Mesendoderm (in vitro differentiated cells): ENCODE results near the gene SRXN1.

Source experiments
- DNase-seq: peaks from one replicate; pipeline ENCODE4 v3.0.0; 2013
- H2AK5ac ChIP-seq: 2 replicates; pipeline ENCODE4 v1.6.1; 2013; ENCODE audit warnings: low read length, inconsistent platforms
- H2BK120ac ChIP-seq: 2 replicates; pipeline ENCODE4 v1.6.1; 2013; ENCODE audit warnings: low read depth, mild to moderate bottlenecking, low read length, moderate library complexity, mixed read lengths
- H2BK15ac ChIP-seq: replicated peaks from 2 replicates; pipeline ENCODE4 v1.6.1; 2013; ENCODE audit warnings: low read depth, mild to moderate bottlenecking, moderate library complexity
- H2BK5ac ChIP-seq: 2 replicates; pipeline ENCODE4 v1.6.1; 2013; ENCODE audit warnings: low read length, inconsistent platforms
- H3K18ac ChIP-seq: 2 replicates; pipeline ENCODE4 v1.6.1; 2013; ENCODE audit warnings: mild to moderate bottlenecking, low read length, mixed read lengths
- H3K23ac ChIP-seq: one replicate; pipeline ENCODE4 v1.6.1; 2013; ENCODE audit warnings: low read length
- H3K27ac ChIP-seq: 2 replicates; pipeline ENCODE4 v1.5.1; 2013; ENCODE audit warnings: low read depth, mild to moderate bottlenecking, inconsistent platforms, low read length, moderate library complexity
- H3K27me3 ChIP-seq: 2 replicates; pipeline ENCODE4 v1.6.1; 2013; ENCODE audit warnings: low read length, control low read depth, mild to moderate bottlenecking, inconsistent platforms; ENCODE audit not compliant: insufficient read depth, poor library complexity
- H3K36me3 ChIP-seq: 2 replicates; pipeline ENCODE4 v1.6.1; 2013; ENCODE audit warnings: low read length, inconsistent platforms; ENCODE audit not compliant: control insufficient read depth, insufficient read depth
- H3K4ac ChIP-seq: one replicate; pipeline ENCODE4 v1.6.1; 2013; ENCODE audit warnings: low read depth, mild to moderate bottlenecking, low read length, moderate library complexity
- H3K4me1 ChIP-seq: 2 replicates; pipeline ENCODE4 v1.6.1; 2013; ENCODE audit warnings: low read depth, low read length, inconsistent platforms; ENCODE audit not compliant: control insufficient read depth
- H3K4me2 ChIP-seq: 2 replicates; pipeline ENCODE4 v1.6.1; 2013; ENCODE audit warnings: low read length
- H3K4me3 ChIP-seq: 2 replicates; pipeline ENCODE4 v1.5.1; 2013; ENCODE audit warnings: mild to moderate bottlenecking, low read length
- H3K56ac ChIP-seq: one replicate; pipeline ENCODE4 v1.6.1; 2013; ENCODE audit warnings: low read length
- H3K79me1 ChIP-seq: 2 replicates; pipeline ENCODE4 v1.6.1; 2013; ENCODE audit warnings: low read length, inconsistent platforms
- H3K79me2 ChIP-seq: 2 replicates; pipeline ENCODE4 v1.6.1; 2013; ENCODE audit warnings: mild to moderate bottlenecking, low read length; ENCODE audit not compliant: control insufficient read depth, insufficient read depth
- H3K9ac ChIP-seq: 2 replicates; pipeline ENCODE4 v1.6.1; 2013; ENCODE audit warnings: low read length, inconsistent platforms
- H4K5ac ChIP-seq: one replicate; pipeline ENCODE4 v1.6.1; 2013; ENCODE audit warnings: low read length
- H4K8ac ChIP-seq: one replicate; pipeline ENCODE4 v1.6.1; 2013; ENCODE audit warnings: low read depth, mild to moderate bottlenecking, control low read depth, low read length, moderate library complexity
- WGBS: extraction: QIAGEN DNeasy Blood & Tissue Kit; methylation state at CpG from one replicate; pipeline ENCODE4 v1.1.7; 2013; ENCODE audit warnings: low lambda C conversion rate, missing lambda C conversion rate; ENCODE audit not compliant: insufficient coverage; ENCODE audit errors: extremely low coverage; 5-methylcytosine and 5-hydroxymethylcytosine counted together

Gene SRXN1

DNA sequence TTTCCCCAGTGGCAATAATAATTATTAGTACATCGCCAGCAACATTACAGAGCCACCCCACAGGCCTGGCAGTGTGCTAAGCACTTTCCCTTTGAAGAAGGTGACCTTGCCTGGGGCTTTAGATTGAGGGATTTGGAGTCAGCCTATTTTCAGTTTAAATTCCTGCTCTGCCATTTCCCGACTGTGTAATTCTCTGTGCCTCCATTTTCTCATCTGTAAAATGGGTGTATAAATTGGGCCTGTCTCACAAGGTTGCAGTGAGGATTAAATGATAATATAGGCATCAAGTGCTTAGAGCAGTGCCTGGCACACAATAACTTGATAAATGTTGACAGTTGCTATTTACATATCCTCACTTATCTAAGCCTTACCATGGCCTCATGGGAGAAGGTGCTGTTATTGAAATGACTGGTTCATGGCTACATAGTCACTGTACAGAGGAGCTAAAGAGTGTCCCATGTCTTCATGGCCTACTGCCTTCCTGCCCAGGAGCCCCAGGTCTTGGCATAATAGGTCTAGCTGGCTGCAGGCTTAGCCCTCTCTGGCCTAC lies 27.7 kb upstream of the SRXN1 start:
- no peak overlapping the region for H3K4me2 ChIP-seq
- H3K27me3 ChIP-seq, result peaks cover 7% of the 10 kb centered on the region
- H2BK120ac ChIP-seq, result no peak overlapping the region
- H4K8ac ChIP-seq, result no peak overlapping the region
- H3K79me1 ChIP-seq, result no peaks in the 10 kb centered on the region
- H3K79me2 ChIP-seq, result no peaks in the 10 kb centered on the region
- no CpG with 5 or more reads among the region's 2 CpGs for WGBS
- H3K27ac ChIP-seq, result no peak overlapping the region
- H3K36me3 ChIP-seq, result no peaks in the 10 kb centered on the region
- H3K56ac ChIP-seq, result no peak overlapping the region
- H3K4me3 ChIP-seq, result no peak overlapping the region
- no peak overlapping the region for H2AK5ac ChIP-seq
- no peak overlapping the region for H3K18ac ChIP-seq
- no peak for DNase-seq
- no peak overlapping the region for H3K4ac ChIP-seq
- H3K23ac ChIP-seq, result no peak overlapping the region
- H3K9ac ChIP-seq, result no peak overlapping the region
- peaks cover 3% of the 10 kb centered on the region for H3K4me1 ChIP-seq
- no peak overlapping the region for H4K5ac ChIP-seq
- no peak overlapping the region for H2BK5ac ChIP-seq
- no peak overlapping the region for H2BK15ac ChIP-seq

DNA sequence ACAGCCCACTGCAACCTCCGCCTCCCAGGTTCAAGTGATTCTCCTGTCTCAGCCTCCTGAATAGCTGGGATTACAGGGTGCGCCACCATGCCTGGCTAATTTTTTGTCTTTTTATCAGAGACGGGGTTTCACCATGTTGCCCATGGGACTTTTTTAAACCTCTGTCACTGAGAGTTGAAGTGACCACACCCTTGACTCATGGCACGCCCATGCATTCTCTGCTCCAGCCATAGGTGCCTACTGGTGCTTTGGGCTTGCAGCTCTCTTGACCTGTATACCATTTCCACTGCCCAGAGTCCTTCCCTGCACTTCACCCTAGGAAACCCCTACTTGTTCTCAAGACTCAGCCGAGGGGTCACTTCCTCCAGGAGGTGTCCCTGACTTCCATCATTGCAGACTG lies 25.0 kb upstream of the SRXN1 start:
- Histone ChIP-seq H3K9ac (no peak overlapping the region), H3K4me1 (peaks cover 3% of the 10 kb centered on the region), H3K27ac (no peak overlapping the region), H3K36me3 (no peaks in the 10 kb centered on the region), H2BK15ac (no peak overlapping the region), H3K4me2 (no peak overlapping the region), H2BK120ac (no peak overlapping the region), H3K23ac (no peak overlapping the region), H2AK5ac (no peak overlapping the region), H3K79me1 (no peaks in the 10 kb centered on the region), H3K4ac (no peak overlapping the region), H3K79me2 (no peaks in the 10 kb centered on the region), H3K56ac (no peak overlapping the region), H2BK5ac (no peak overlapping the region), H3K18ac (no peak overlapping the region), H4K8ac (no peak overlapping the region), H3K27me3 (peaks cover 7% of the 10 kb centered on the region), H3K4me3 (no peak overlapping the region), H4K5ac (no peak overlapping the region)
- WGBS, result no CpG with 5 or more reads among the region's 5 CpGs
- no peak for DNase-seq

DNA sequence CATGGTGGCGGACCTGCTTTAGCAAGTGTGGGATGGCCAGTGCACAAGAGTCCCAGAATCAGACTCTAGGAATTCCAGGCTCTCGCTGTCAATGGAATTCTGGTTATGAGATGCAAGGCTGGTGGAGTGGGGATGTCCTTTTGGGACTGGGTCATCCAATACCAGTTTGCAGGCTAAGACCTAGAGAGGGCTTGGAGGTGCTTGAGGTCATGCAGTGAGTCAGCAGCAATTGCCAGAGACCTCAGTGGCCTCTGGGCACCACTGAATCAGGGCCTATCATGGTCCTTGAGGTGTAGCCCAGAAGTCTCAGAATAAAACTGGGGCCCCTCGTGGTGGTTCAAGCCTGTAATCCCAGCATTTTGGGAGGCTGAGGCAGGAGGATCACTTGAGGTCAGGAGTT lies 24.0 kb upstream of the SRXN1 start:
- no peaks in the 10 kb centered on the region for H3K79me1 ChIP-seq
- H2BK15ac ChIP-seq, result no peak overlapping the region
- DNase-seq, result no peak
- H3K79me2 ChIP-seq, result no peaks in the 10 kb centered on the region
- no peak overlapping the region for H3K4me2 ChIP-seq
- H4K8ac ChIP-seq, result no peak overlapping the region
- no peaks in the 10 kb centered on the region for H3K36me3 ChIP-seq
- peaks cover 3% of the 10 kb centered on the region for H3K4me1 ChIP-seq
- no peak overlapping the region for H3K4me3 ChIP-seq
- H2AK5ac ChIP-seq, result no peak overlapping the region
- H3K4ac ChIP-seq, result no peak overlapping the region
- no CpG with 5 or more reads among the region's 3 CpGs for WGBS
- H3K18ac ChIP-seq, result no peak overlapping the region
- no peak overlapping the region for H3K23ac ChIP-seq
- no peak overlapping the region for H3K9ac ChIP-seq
- H2BK120ac ChIP-seq, result no peak overlapping the region
- no peak overlapping the region for H3K27ac ChIP-seq
- H4K5ac ChIP-seq, result no peak overlapping the region
- H2BK5ac ChIP-seq, result no peak overlapping the region
- H3K27me3 ChIP-seq, result peaks cover 7% of the 10 kb centered on the region
- no peak overlapping the region for H3K56ac ChIP-seq

DNA sequence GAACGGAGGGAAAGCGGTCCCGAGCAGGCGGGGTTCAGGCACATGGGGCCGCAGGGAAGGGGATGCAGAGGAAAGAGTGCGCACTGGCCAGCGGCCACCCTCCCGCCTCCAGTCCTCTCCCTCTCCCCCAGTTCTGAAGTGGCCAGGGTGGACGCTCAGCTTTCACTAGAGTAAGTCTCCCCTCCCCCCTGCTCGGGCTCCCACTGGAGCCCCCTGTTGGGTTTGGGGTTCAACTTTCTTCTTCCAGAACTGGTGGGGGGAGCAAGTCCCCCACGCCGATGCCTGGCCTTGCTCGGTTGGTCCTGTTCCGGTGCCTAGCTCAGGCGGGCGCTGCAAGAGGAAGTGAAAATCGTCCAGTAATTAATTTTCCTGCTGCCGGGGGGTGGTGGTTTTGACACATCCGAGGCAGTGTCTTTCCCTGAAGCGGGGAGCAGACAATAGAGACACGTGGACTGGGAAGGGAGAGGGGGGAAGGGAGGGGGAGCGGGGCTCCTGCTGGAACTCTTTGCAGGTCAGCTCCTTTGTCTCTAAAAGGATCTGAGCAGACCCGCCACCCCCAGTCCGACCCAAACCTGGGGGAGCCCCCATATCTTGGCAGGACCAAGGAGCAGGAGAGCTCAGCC lies 23.4 kb upstream of the SRXN1 start:
- H2BK5ac ChIP-seq, result no peak overlapping the region
- H3K4ac ChIP-seq, result no peak overlapping the region
- H2AK5ac ChIP-seq, result no peak overlapping the region
- H3K79me1 ChIP-seq, result no peaks in the 10 kb centered on the region
- H3K9ac ChIP-seq, result peak overlapping the region; percentile 21
- no peak overlapping the region for H4K5ac ChIP-seq
- H3K4me1 ChIP-seq, result peaks cover 3% of the 10 kb centered on the region
- H3K4me3 ChIP-seq, result no peak overlapping the region
- no peak overlapping the region for H4K8ac ChIP-seq
- peak overlapping the region; percentile 73 for H3K4me2 ChIP-seq
- peak overlapping the region; percentile 46 for H3K56ac ChIP-seq
- H3K27me3 ChIP-seq, result peaks cover 7% of the 10 kb centered on the region
- no peaks in the 10 kb centered on the region for H3K79me2 ChIP-seq
- no peak overlapping the region for H2BK120ac ChIP-seq
- WGBS, result no CpG with 5 or more reads among the region's 24 CpGs
- H3K18ac ChIP-seq, result no peak overlapping the region
- H3K27ac ChIP-seq, result no peak overlapping the region
- no peaks in the 10 kb centered on the region for H3K36me3 ChIP-seq
- no peak overlapping the region for H3K23ac ChIP-seq
- no peak overlapping the region for H2BK15ac ChIP-seq
- DNase-seq, result no peak

DNA sequence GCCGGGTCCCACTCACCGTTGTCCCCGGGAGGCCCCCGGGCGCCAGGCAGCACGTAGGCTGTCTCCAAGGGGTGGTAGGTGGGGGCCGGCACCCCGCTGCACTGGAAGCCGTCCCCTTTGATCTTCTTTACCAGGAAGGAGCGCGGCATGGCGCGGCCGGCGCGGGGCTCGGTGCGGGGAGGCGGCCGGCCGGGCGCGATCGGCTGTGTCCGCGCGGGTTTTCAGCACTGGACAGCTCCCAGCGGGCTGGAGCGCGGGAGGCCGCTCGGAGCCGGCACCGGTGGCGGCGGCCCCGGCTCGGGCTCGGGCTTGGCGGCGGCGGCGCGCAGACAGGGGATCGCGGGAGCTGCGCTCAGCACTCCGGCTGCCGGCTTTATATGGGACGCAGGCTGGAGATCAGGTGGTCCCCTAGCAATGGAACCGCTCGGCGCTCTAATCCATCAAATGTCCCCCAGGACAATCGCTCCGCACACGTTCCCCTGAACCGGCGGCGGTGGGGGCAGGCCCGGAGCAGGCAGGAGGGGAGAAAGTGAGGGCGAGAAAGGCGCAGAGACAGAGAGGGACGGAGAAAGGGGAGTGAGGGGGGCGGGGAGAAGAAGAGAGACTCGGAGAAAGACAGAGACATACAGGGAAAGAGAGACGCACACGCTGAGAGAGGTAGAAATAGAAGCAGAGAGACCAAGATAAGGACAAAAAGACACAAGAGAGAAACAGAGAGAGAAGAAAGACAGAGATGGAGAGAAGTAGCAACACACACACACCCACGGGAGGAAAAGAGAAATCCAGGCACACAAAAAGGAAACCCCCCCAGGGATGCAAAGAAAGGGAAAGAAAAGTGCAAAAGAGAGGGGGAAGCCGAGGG lies 22.7 kb upstream of the SRXN1 start, which contains the start of gene SCRT2:
Gene SCRT2 (minus strand): TSS at position 350 of the 862 bp plus-strand sequence. CDS start 201 bp downstream, at position 149.
- H2BK15ac ChIP-seq, result no peak within 1 kb of the TSS
- no peak within 1 kb of the TSS for H3K18ac ChIP-seq
- H2BK5ac ChIP-seq, result no peak within 1 kb of the TSS
- peak within 1 kb of the TSS; percentile 42 for H3K9ac ChIP-seq
- H3K4me3 ChIP-seq, result no peak within 1 kb of the TSS
- H3K56ac ChIP-seq, result peak within 1 kb of the TSS; percentile 46
- no peak within 1 kb of the TSS for H3K23ac ChIP-seq
- H3K79me2 ChIP-seq, result no peaks in the 10 kb centered on the region
- no CpG with 5 or more reads among the region's 69 CpGs for WGBS
- H3K27me3 ChIP-seq, result peaks cover 7% of the 10 kb centered on the region
- no peak within 1 kb of the TSS for H4K8ac ChIP-seq
- H2BK120ac ChIP-seq, result no peak within 1 kb of the TSS
- H4K5ac ChIP-seq, result no peak within 1 kb of the TSS
- no peaks in the 10 kb centered on the region for H3K36me3 ChIP-seq
- H2AK5ac ChIP-seq, result no peak within 1 kb of the TSS
- no peak within 1 kb of the TSS for H3K27ac ChIP-seq
- peak; percentile 84 for DNase-seq
- no peak within 1 kb of the TSS for H3K4ac ChIP-seq
- H3K79me1 ChIP-seq, result no peaks in the 10 kb centered on the region
- H3K4me2 ChIP-seq, result peak within 1 kb of the TSS; percentile 73
- peaks cover 3% of the 10 kb centered on the region for H3K4me1 ChIP-seq
